ENCODE data around the gene NT5C1B.

DNA sequence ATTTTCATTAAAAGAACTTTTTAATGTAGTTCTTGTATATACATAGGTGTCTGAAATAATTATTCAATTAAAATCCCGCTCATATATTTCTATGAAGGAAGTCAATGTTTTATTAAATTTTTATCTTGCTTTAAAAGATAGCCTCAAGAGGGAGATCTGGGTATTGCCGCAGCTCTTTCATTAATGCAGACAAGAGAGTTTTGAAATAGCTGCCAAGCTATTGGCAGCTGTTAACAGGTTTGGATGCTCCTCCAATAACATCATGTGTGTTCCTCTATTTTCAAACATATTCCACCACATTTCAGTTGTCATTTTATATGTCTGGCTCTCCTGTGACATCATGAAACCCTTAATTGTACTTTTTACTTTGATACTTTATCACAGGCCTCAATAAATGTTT is 12.9 kb upstream of the NT5C1B start:
- TF ChIP-seq POLR2A (IDR thresholded peaks at IDR 0.05; ENCODE audit: extremely low read depth, insufficient read length), result no peak
- TF ChIP-seq, protein P1, sequence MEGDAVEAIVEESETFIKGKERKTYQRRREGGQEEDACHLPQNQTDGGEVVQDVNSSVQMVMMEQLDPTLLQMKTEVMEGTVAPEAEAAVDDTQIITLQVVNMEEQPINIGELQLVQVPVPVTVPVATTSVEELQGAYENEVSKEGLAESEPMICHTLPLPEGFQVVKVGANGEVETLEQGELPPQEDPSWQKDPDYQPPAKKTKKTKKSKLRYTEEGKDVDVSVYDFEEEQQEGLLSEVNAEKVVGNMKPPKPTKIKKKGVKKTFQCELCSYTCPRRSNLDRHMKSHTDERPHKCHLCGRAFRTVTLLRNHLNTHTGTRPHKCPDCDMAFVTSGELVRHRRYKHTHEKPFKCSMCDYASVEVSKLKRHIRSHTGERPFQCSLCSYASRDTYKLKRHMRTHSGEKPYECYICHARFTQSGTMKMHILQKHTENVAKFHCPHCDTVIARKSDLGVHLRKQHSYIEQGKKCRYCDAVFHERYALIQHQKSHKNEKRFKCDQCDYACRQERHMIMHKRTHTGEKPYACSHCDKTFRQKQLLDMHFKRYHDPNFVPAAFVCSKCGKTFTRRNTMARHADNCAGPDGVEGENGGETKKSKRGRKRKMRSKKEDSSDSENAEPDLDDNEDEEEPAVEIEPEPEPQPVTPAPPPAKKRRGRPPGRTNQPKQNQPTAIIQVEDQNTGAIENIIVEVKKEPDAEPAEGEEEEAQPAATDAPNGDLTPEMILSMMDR (IDR thresholded peaks at IDR 0.05; ENCODE audit: low read depth, low read length), result no peak

All from NB4 (cell line).